ENCODE data around the gene RPL27A. TPM values are rescaled to one million over a fixed set of nuclear protein-coding genes. Genes with fewer than 3 reads are reported as not detected.

The RPL27A gene
- total RNA-seq, 1 donor from 2014 or later, result 920 TPM

- Histone ChIP-seq H3K27ac (no peak overlapping the region), H3K9me3 (no peaks in the 10 kb centered on the region), H3K4me1 (peaks cover 22% of the 10 kb centered on the region), H3K27me3 (ENCODE audit: low read depth) (no peaks in the 10 kb centered on the region), H3K4me3 (no peak overlapping the region), H3K36me3 (peaks cover 64% of the 10 kb centered on the region)
- ATAC-seq (no peak), DNase-seq (no peak)
- intact Hi-C loops (cut with DNase I), result no loop called here
- no peak for TF ChIP-seq CTCF (IDR thresholded peaks at IDR 0.05)
These were observed 7.2 kb downstream of the RPL27A start for GRCh38 chr11:8689726-8690255.

- no peak for TF ChIP-seq CTCF (IDR thresholded peaks at IDR 0.05)
- Histone ChIP-seq H3K36me3 (peaks cover 64% of the 10 kb centered on the region), H3K27me3 (ENCODE audit: low read depth) (no peaks in the 10 kb centered on the region), H3K27ac (no peak overlapping the region), H3K9me3 (no peaks in the 10 kb centered on the region), H3K4me1 (peaks cover 17% of the 10 kb centered on the region), H3K4me3 (no peak overlapping the region)
- DNase-seq (no peak), ATAC-seq (no peak)
- intact Hi-C loops (cut with DNase I), result no loop called here
These were observed 8.1 kb downstream of the RPL27A start for GRCh38 chr11:8690374-8691342.

GRCh38 chr11:8691601-8692000 lies 9.0 kb downstream of the RPL27A start:
- peaks cover 64% of the 10 kb centered on the region for H3K36me3 ChIP-seq

GRCh38 chr11:8692417-8692816 lies 9.8 kb downstream of the RPL27A start:
- TF ChIP-seq CTCF (IDR thresholded peaks at IDR 0.05), result no peak
- no peak for ATAC-seq
- Histone ChIP-seq H3K9me3 (no peaks in the 10 kb centered on the region), H3K27ac (no peak overlapping the region), H3K4me1 (peaks cover 16% of the 10 kb centered on the region), H3K36me3 (peaks cover 64% of the 10 kb centered on the region), H3K4me3 (no peak overlapping the region), H3K27me3 (ENCODE audit: low read depth) (no peaks in the 10 kb centered on the region)
- intact Hi-C loops (cut with DNase I), result no loop called here
- DNase-seq, result no peak

More at GRCh38 chr11:8691601-8692000, 9.0 kb downstream of the RPL27A start:
- Histone ChIP-seq H3K27ac (no peak overlapping the region), H3K4me1 (peaks cover 17% of the 10 kb centered on the region), H3K27me3 (ENCODE audit: low read depth) (no peaks in the 10 kb centered on the region), H3K9me3 (no peaks in the 10 kb centered on the region), H3K4me3 (no peak overlapping the region)
- intact Hi-C loops (cut with DNase I), result no loop called here
- ATAC-seq (no peak), DNase-seq (no peak)
- TF ChIP-seq CTCF (IDR thresholded peaks at IDR 0.05), result no peak

GRCh38 chr11:8693010-8693551 lies 10.5 kb downstream of the RPL27A start:
- H3K4me3 ChIP-seq, result no peak overlapping the region
- no peak for TF ChIP-seq CTCF (IDR thresholded peaks at IDR 0.05)
- intact Hi-C loops (cut with DNase I), result no loop called here
- H3K27ac ChIP-seq, result no peak overlapping the region
- no peaks in the 10 kb centered on the region for H3K27me3 ChIP-seq (ENCODE audit: low read depth)
- H3K36me3 ChIP-seq, result peaks cover 69% of the 10 kb centered on the region
- ATAC-seq (no peak), DNase-seq (no peak)
- no peaks in the 10 kb centered on the region for H3K9me3 ChIP-seq
- peaks cover 9% of the 10 kb centered on the region for H3K4me1 ChIP-seq

Data from lower lobe of right lung (tissue), 2 donors.